HL-60 (cell line): ENCODE results near the gene CNTNAP5.

Source experiments
- DNase-seq, 2 experiments: peaks; one replicate each; pipeline ENCODE4 v3.0.0-alpha.2; 2010 to 2020; ENCODE audit warnings: low read depth in 1 of 2, low spot score in 1 of 2
- H3K27ac ChIP-seq: fragments of 250-450 bp; sonication (Bioruptor Pico); replicated peaks from 2 replicates; pipeline ENCODE4 v1.5.1; 2020; ENCODE audit warnings: mild to moderate bottlenecking, moderate library complexity
- H3K27me3 ChIP-seq: fragments of 250-450 bp; sonication (Bioruptor Pico); 2 replicates; pipeline ENCODE4 v1.5.1; 2021; ENCODE audit warnings: mild to moderate bottlenecking, moderate library complexity; ENCODE audit not compliant: insufficient read depth, poor library complexity, severe bottlenecking
- H3K4me3 ChIP-seq: replicated peaks from 2 replicates; pipeline ENCODE4 v1.5.1; 2011; ENCODE audit warnings: mild to moderate bottlenecking, control low read depth, low read length; ENCODE audit not compliant: insufficient read depth
- GABPA ChIP-seq: IDR thresholded peaks from 2 replicates; pipeline ENCODE4 v1.6.1; 2012; ENCODE audit warnings: low read depth
- POLR2AphosphoS5 ChIP-seq: IDR thresholded peaks from 2 replicates; pipeline ENCODE4 v1.6.1; 2012; ENCODE audit warnings: low read depth
- SPI1 ChIP-seq: IDR thresholded peaks from 2 replicates; pipeline ENCODE4 v1.6.1; 2012; ENCODE audit warnings: low read depth, mild to moderate bottlenecking, borderline replicate concordance
- TF ChIP-seq, protein P1 (sequence below): IDR thresholded peaks from 2 replicates; pipeline ENCODE4 v1.6.1; 2012; ENCODE audit warnings: low read depth; ENCODE audit not compliant: insufficient replicate concordance
- TF ChIP-seq, protein P2 (sequence below): IDR thresholded peaks from one replicate; pipeline ENCODE4 v1.5.1; 2011; ENCODE audit warnings: low read length, control low read depth, inconsistent platforms; ENCODE audit not compliant: insufficient read depth

CNTNAP5 gene

DNA sequence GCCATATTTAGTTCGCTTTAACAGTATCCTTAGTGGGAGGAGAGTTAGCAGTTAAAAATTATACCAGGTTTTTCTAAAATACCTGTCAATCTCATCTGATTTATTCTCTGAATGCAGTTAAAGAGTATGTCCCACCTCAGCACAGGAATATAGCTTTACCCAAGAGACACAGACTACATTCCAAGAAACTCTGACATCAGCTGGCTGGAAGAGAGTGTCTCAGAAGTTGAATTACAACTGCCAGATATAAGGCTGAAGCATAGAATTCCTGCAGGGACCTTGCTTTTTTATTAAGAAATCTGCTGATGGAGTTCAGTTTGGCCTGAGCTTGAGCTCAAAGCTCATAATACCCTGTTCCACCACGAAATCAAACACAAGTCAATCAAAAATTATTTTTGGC is 25.4 kb upstream of the CNTNAP5 start:
- TF ChIP-seq, protein P1, sequence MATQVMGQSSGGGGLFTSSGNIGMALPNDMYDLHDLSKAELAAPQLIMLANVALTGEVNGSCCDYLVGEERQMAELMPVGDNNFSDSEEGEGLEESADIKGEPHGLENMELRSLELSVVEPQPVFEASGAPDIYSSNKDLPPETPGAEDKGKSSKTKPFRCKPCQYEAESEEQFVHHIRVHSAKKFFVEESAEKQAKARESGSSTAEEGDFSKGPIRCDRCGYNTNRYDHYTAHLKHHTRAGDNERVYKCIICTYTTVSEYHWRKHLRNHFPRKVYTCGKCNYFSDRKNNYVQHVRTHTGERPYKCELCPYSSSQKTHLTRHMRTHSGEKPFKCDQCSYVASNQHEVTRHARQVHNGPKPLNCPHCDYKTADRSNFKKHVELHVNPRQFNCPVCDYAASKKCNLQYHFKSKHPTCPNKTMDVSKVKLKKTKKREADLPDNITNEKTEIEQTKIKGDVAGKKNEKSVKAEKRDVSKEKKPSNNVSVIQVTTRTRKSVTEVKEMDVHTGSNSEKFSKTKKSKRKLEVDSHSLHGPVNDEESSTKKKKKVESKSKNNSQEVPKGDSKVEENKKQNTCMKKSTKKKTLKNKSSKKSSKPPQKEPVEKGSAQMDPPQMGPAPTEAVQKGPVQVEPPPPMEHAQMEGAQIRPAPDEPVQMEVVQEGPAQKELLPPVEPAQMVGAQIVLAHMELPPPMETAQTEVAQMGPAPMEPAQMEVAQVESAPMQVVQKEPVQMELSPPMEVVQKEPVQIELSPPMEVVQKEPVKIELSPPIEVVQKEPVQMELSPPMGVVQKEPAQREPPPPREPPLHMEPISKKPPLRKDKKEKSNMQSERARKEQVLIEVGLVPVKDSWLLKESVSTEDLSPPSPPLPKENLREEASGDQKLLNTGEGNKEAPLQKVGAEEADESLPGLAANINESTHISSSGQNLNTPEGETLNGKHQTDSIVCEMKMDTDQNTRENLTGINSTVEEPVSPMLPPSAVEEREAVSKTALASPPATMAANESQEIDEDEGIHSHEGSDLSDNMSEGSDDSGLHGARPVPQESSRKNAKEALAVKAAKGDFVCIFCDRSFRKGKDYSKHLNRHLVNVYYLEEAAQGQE, result no peak
- TF ChIP-seq POLR2AphosphoS5 (no peak), SPI1 (no peak), GABPA (no peak)
- TF ChIP-seq, protein P2, sequence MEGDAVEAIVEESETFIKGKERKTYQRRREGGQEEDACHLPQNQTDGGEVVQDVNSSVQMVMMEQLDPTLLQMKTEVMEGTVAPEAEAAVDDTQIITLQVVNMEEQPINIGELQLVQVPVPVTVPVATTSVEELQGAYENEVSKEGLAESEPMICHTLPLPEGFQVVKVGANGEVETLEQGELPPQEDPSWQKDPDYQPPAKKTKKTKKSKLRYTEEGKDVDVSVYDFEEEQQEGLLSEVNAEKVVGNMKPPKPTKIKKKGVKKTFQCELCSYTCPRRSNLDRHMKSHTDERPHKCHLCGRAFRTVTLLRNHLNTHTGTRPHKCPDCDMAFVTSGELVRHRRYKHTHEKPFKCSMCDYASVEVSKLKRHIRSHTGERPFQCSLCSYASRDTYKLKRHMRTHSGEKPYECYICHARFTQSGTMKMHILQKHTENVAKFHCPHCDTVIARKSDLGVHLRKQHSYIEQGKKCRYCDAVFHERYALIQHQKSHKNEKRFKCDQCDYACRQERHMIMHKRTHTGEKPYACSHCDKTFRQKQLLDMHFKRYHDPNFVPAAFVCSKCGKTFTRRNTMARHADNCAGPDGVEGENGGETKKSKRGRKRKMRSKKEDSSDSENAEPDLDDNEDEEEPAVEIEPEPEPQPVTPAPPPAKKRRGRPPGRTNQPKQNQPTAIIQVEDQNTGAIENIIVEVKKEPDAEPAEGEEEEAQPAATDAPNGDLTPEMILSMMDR, result no peak
- no peaks in the 10 kb centered on the region for H3K27me3 ChIP-seq
- no peak overlapping the region for H3K27ac ChIP-seq
- H3K4me3 ChIP-seq, result no peak overlapping the region
- DNase-seq, result no peak

DNA sequence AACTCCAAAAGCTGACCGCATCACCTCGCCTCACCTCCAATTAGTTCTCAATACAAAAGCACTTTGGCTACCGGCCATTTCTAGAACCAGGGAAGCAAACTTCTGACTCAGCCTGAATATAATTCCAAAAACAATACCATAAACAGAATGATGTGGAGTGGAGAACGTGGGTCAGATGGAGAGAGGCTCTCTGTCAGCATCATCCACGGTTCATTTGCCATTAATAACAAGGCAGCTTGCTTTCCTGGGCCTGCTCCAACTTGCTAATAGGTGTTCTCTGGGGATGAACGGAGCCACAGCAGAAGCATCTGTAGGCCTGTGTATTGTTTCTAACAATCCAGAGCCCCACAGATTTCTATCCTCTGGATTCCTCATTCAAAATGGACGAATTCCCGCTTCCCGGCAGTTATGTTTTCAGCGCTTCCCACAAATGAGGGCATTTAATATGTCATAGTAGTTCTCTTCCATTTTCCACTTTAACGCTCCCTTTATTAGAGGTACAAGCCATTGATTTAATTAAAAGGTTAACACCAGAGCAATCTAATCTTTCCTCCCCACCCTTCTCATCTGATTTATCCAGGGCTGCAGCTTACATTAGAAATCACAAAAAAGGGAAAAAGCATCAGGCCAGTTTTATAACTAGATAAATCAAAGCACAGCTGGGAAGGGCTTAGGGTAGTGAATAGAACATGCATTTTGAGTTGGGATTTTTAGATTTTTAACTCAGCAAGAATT is 23.2 kb upstream of the CNTNAP5 start:
- Histone ChIP-seq H3K4me3 (no peak overlapping the region), H3K27me3 (no peaks in the 10 kb centered on the region), H3K27ac (no peak overlapping the region)
- TF ChIP-seq, protein P2, result no peak
- TF ChIP-seq GABPA, result no peak
- TF ChIP-seq, protein P1, result no peak
- no peak for TF ChIP-seq SPI1
- no peak for TF ChIP-seq POLR2AphosphoS5
- no peak for DNase-seq

DNA sequence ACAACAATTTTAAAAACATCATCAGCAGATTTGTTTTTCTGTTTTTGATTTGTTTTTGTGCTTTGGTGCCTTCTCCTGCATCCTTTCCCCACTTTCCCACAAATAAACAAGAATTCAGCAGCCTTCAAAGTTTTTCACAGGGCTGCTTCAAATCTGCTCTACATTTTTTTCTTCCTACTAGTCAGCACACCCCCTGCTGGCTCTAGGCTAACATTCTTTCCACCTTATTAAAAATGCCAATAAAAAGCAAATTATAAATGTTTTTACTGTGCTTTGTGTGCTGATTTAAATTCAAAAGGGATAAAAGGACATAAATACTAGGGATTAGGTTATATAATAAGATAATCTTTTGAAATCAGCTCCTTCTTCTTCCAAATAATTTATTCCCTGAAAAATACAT is 6.2 kb upstream of the CNTNAP5 start:
- no peak for DNase-seq
- H3K4me3 ChIP-seq, result no peak overlapping the region

More for the DNA sequence above, 6.2 kb upstream of the CNTNAP5 start:
- TF ChIP-seq, protein P1, result no peak
- TF ChIP-seq, protein P2, result no peak
- peaks cover 3% of the 10 kb centered on the region for H3K27me3 ChIP-seq
- H3K27ac ChIP-seq, result no peak overlapping the region
